HG03457 (cell line): ENCODE results near the gene DENND4B.
"Not testable (repeated sequence)": the region's sequence is repeated elsewhere in the genome, so short reads cannot be mapped to it uniquely, and the experiment has no call there.

Source experiments
- ATAC-seq: cut with Tn5 transposase; IDR thresholded peaks from one replicate; pipeline ENCODE4 v1.9.1; 2021; ENCODE audit warnings: moderate number of reproducible peaks; ENCODE audit not compliant: unreplicated experiment

DENND4B gene

GRCh38 chr1:153928791-153929341 is 17.7 kb downstream of the DENND4B start:
- ATAC-seq: no peak

GRCh38 chr1:153928245-153928644 is 18.3 kb downstream of the DENND4B start:
- ATAC-seq: no peak

GRCh38 chr1:153926405-153926804 is 20.1 kb downstream of the DENND4B start:
- no peak for ATAC-seq

- peak; percentile 89 for ATAC-seq
Observed at GRCh38 chr1:153922972-153923925, 23.3 kb downstream of the DENND4B start, which contains the start of gene GATAD2B. Gene GATAD2B, minus strand, starts transcription at chr1:153922972. Its CDS starts 94,625 bp downstream, at chr1:153828347.

GRCh38 chr1:153922076-153922971 is 24.2 kb downstream of the DENND4B start:
- ATAC-seq: peak; percentile 10

GRCh38 chr1:153921803-153922075 is 24.8 kb downstream of the DENND4B start:
- ATAC-seq: no peak

GRCh38 chr1:153921080-153921802 is 25.3 kb downstream of the DENND4B start:
- ATAC-seq: no peak

- ATAC-seq: no peak
Observed at GRCh38 chr1:153919876-153920852, 26.4 kb downstream of the DENND4B start.

- ATAC-seq: no peak
Observed at GRCh38 chr1:153916297-153916696, 30.2 kb downstream of the DENND4B start.

GRCh38 chr1:153912349-153912748 is 34.2 kb downstream of the DENND4B start:
- ATAC-seq: no peak

GRCh38 chr1:153910560-153910959 is 36.0 kb downstream of the DENND4B start:
- not testable (repeated sequence) for ATAC-seq

- ATAC-seq: no peak
Observed at GRCh38 chr1:153908071-153908470, 38.4 kb downstream of the DENND4B start.

- ATAC-seq: no peak
Observed at GRCh38 chr1:153907134-153907533, 39.4 kb downstream of the DENND4B start.

GRCh38 chr1:153906396-153906795 is 40.1 kb downstream of the DENND4B start:
- ATAC-seq: no peak

- not testable (repeated sequence) for ATAC-seq
Observed at GRCh38 chr1:153905908-153906307, 40.6 kb downstream of the DENND4B start.

GRCh38 chr1:153903841-153904455 is 42.6 kb downstream of the DENND4B start:
- ATAC-seq: no peak

- ATAC-seq: no peak
Observed at GRCh38 chr1:153899509-153899908, 47.0 kb downstream of the DENND4B start.

- ATAC-seq: not testable (repeated sequence)
Observed at GRCh38 chr1:153895866-153896265, 50.7 kb downstream of the DENND4B start.

- ATAC-seq: not testable (repeated sequence)
Observed at GRCh38 chr1:153891042-153891441, 55.5 kb downstream of the DENND4B start.
